AG09319 (cell line): ENCODE data around the gene QTRT2.

ENCODE experiments used
- DNase-seq: peaks from one replicate; pipeline ENCODE4 v3.0.0-alpha.2; 2010; ENCODE audit warnings: low read depth; ENCODE audit errors: extremely low read depth
- TF ChIP-seq, protein P1 (sequence below): IDR thresholded peaks from 2 replicates; pipeline ENCODE4 v1.5.1; 2011; ENCODE audit warnings: low read depth, mild to moderate bottlenecking, inconsistent platforms, low read length, moderate library complexity

The QTRT2 gene

GRCh38 chr3:114052216-114052615 is 4.3 kb upstream of the QTRT2 start:
- TF ChIP-seq, protein P1, sequence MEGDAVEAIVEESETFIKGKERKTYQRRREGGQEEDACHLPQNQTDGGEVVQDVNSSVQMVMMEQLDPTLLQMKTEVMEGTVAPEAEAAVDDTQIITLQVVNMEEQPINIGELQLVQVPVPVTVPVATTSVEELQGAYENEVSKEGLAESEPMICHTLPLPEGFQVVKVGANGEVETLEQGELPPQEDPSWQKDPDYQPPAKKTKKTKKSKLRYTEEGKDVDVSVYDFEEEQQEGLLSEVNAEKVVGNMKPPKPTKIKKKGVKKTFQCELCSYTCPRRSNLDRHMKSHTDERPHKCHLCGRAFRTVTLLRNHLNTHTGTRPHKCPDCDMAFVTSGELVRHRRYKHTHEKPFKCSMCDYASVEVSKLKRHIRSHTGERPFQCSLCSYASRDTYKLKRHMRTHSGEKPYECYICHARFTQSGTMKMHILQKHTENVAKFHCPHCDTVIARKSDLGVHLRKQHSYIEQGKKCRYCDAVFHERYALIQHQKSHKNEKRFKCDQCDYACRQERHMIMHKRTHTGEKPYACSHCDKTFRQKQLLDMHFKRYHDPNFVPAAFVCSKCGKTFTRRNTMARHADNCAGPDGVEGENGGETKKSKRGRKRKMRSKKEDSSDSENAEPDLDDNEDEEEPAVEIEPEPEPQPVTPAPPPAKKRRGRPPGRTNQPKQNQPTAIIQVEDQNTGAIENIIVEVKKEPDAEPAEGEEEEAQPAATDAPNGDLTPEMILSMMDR = no peak
- no peak for DNase-seq

DNA sequence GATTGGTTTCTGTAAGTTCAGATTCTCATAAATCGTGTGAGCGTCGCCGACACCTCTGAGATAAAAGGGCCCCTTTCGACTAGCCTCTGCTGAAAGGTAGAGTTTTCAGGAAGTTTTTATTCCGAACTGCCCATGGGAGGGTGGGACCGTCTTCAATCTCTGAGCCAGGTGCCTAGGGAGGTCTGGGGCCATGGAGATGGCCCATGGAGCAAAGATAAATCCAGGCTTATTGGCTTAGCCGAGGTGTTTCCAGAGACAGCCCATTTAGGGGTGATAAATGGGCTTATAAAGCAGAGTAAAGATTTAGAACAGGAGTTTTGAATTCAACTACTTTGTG is 442 bp downstream of the QTRT2 start:
- no peak for DNase-seq
- TF ChIP-seq, protein P1 = no peak

DNA sequence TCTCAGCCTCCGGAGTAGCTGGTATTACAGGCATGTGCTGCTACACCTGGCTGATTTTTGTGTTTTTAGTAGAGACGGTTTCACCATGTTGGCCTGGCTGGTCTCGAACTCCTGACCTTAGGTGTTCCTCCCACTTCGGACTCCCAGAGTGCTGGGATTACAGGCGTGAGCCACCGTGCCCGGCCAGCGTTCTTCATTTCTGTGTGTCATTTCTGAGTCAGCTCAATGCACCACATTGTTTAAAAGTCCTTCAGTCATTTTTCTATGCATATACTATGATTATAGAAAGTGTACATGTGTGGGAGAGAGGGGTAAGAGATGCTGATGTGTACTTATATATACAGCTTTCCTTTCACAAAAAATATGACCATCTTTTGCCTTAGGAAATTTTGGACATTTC is 2.1 kb downstream of the QTRT2 start:
- no peak for DNase-seq
- TF ChIP-seq, protein P1 = no peak

DNA sequence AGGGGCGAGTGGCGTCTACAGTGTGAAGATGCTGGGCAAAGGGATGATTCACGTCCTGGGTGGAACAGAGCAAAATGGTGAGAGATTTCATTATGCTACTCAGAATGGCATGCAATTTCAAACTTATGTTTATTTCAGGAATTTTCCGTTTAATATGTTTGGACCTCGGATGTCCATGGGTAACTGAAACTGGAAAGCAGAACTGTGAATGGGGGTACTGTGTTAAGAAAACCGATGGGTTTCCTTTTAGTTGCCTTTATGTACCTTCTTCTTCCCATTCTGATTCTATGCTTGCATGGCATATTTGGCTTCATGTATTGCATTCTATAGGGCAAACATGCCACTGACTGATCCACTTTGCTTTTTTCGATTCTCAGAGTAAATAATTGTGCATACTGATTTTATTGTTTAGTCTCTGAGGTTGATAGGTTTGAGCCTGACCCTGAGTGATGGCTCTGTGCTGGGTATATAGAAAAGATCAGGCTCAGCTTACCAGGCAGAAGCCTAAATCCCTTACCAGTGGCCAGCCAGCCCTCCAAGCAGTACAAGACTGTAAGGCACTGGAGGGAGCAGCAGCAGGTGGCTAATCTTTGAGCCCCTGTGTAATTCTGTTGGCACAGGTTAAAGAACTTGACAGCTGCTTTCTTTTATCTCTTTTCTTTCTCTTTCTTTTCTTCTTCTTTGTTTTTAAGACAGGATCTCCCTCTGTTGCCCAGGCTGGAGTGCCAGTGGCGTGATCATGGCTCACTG is 4.5 kb downstream of the QTRT2 start:
- TF ChIP-seq, protein P1 = no peak
- no peak for DNase-seq

DNA sequence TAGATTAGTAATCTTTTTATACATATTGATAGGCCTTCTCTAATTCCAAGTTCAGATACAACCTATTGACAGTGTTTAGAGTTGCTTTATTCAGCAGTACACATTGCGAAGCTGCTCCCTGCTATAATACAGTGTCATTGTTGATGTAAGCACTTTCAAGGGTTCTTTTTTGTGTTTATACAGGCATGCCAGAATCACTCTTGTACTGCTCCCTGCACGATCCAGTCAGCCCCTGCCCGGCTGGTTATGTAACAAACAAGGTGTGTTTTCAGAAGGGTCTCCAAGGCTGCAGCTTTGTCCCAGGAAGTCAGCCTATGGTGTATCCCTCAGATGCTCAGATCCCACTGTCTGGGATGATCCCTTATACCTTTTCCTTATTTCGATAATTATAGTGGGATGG is 11.3 kb downstream of the QTRT2 start:
- TF ChIP-seq, protein P1 = no peak
- no peak for DNase-seq

GRCh38 chr3:114068336-114068735 is 11.8 kb downstream of the QTRT2 start:
- DNase-seq = no peak
- TF ChIP-seq, protein P1 = no peak

GRCh38 chr3:114071786-114072185 is 15.2 kb downstream of the QTRT2 start:
- no peak for DNase-seq
- TF ChIP-seq, protein P1 = no peak
